GM12892 (cell line): ENCODE data around the gene IGF2BP1.

Experiments
- POLR2A ChIP-seq: IDR thresholded peaks from 2 replicates; pipeline ENCODE4 v1.6.1; 2011; ENCODE audit warnings: low read depth, low read length, control low read depth
- POLR2AphosphoS5 ChIP-seq: IDR thresholded peaks from 2 replicates; pipeline ENCODE4 v1.6.1; 2011; ENCODE audit warnings: low read depth, low read length, control low read depth

GRCh38 chr17:49015924-49016774 lies 19.0 kb downstream of the IGF2BP1 start:
- TF ChIP-seq POLR2A, result no peak
- TF ChIP-seq POLR2AphosphoS5, result no peak
